Measurements from ENCODE around the gene CENPF.

Gene CENPF

GRCh38 chr1:214712737-214713136 is 109.7 kb downstream of the CENPF start:
- TF ChIP-seq CTCF (IDR thresholded peaks at IDR 0.05; ENCODE audit: insufficient read depth, low read depth, low read length, missing control alignments), result no peak
- H3K4me3 ChIP-seq (ENCODE audit: low read length), result no peak overlapping the region
- no peak for DNase-seq (ENCODE audit: low read depth)
